ENCODE data around the gene SOWAHA. TPM values are rescaled to one million over a fixed set of nuclear protein-coding genes. Genes with fewer than 3 reads are reported as not detected.

Gene SOWAHA
- total and polyA plus RNA-seq, 2 of the 8 experiments (the other 6 are each of a cell fraction or from before 2014, with no cell fraction given) = 0.09 to 0.11 TPM

DNA sequence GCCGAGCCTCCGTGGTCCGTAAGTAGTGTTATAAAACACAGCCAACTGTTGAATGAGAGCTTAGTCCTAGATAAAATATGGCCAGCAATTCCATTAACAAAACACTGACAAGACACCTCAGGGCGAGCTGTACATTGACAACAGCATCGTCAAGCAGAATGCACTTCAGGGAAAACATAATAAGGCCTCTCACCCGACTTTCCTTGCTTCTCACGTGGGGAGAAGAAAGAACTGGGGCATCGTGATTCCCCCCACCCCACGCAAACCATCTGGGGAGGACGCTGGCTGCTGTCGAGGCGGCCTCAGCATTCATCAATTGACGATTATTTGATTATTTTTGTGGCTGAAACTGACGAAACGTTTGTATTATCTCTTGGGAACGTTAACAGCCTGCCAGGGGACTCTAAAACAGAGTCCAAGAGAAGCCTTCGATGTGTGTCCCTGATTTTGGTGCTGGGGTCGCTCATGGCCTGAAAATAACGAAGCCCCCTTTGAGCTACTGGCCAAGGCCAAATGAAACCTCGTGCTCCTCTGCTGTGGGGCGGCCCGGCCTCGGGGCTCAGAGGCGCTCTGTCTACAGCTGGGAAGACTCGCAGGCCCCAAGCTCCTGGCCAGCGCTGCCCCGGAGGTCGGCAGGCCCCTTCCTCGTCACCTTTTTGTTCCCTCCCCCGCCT is 52.7 kb downstream of the SOWAHA start:
- H2BK15ac ChIP-seq (ENCODE audit: low read length) = no peak overlapping the region
- peak overlapping the region; percentile 60; the same call in 1 of the 2 replicates for H3K27ac ChIP-seq (ENCODE audit: low read depth, low read length)
- H3K23ac ChIP-seq (ENCODE audit: insufficient read length) = no peak overlapping the region
- H2AFZ ChIP-seq (ENCODE audit: low read length) = peak overlapping the region; percentile 37
- H3K4me1 ChIP-seq (replicated peaks in 1 of 4; ENCODE audit: control insufficient read depth in 3 of 4, insufficient read depth in 4 of 4, low read length in 3 of 4) = peaks cover 4 to 7% (median 6%) of the 10 kb centered on the region in 4 experiments; a peak in 5 of 7 replicates
- peak overlapping the region; percentile 90 for H4K8ac ChIP-seq (ENCODE audit: extremely low read depth, insufficient read depth, low read length)
- H2BK120ac ChIP-seq (replicated peaks; ENCODE audit: low read depth, low read length) = no peak overlapping the region
- H4K5ac ChIP-seq (ENCODE audit: insufficient read length, low read depth, low read length) = peak overlapping the region; percentile 23
- peak overlapping the region; percentile 81 to 85 for H3K4me2 ChIP-seq (ENCODE audit: insufficient read depth in 1 of 2, low read depth in 2 of 2, low read length in 2 of 2)
- peaks cover 5 to 22% (median 14%) of the 10 kb centered on the region in 4 experiments; a peak in 5 of 8 replicates for H3K36me3 ChIP-seq (ENCODE audit: control insufficient read depth in 2 of 4, insufficient read depth in 4 of 4, low read length in 3 of 4)
- no peaks in the 10 kb centered on the region for H3K9me3 ChIP-seq (ENCODE audit: insufficient read depth in 2 of 2, low read depth in 1 of 2, low read length in 1 of 2)
- H3K9ac ChIP-seq (replicated peaks in 1 of 4; ENCODE audit: extremely low read depth in 1 of 4, low read depth in 3 of 4, low read length in 3 of 4) = peak overlapping the region in 3 of 4 experiments; percentile 22 to 69 (median 67); a peak in 5 of 7 replicates
- H4K91ac ChIP-seq (replicated peaks; ENCODE audit: insufficient read length, low read length) = no peak overlapping the region
- 0 out of 2 replicates have a peak overlapping the region, but pooled peaks have one; percentile 2 for H2BK12ac ChIP-seq (ENCODE audit: low read depth, low read length)
- DNase-seq (ENCODE audit: low read depth in 1 of 2, low spot score in 2 of 2) (no peak), FAIRE-seq (no peak)
- H3K27me3 ChIP-seq (replicated peaks in 1 of 4; ENCODE audit: control insufficient read depth in 3 of 4, extremely low read depth in 1 of 4, insufficient read depth in 3 of 4, low read length in 3 of 4) = no peaks in the 10 kb centered on the region
- H3K79me1 ChIP-seq (ENCODE audit: low read depth, low read length) = peaks cover 3% of the 10 kb centered on the region; the same call in 1 of the 2 replicates
- WGBS, 2 experiments (ENCODE audit: extremely low coverage in 1 of 2, insufficient coverage in 1 of 2, insufficient read length in 1 of 2, insufficient replicate concordance in 2 of 2, low coverage in 1 of 2, low lambda C conversion rate in 2 of 2, missing lambda C conversion rate in 1 of 2) = 42% methylated on average over 30 of the region's 30 CpGs; no CpG with 5 or more reads in 1 of the 2 experiments
- H3K18ac ChIP-seq (ENCODE audit: extremely low read depth, low read length) = no peak overlapping the region; the same call in 1 of the 2 replicates
- no peak overlapping the region for H3K4ac ChIP-seq (replicated peaks; ENCODE audit: insufficient read length, low read depth, low read length)
- H2BK20ac ChIP-seq (ENCODE audit: low read length) = no peak overlapping the region
- H3K79me2 ChIP-seq (ENCODE audit: control insufficient read depth in 1 of 2, insufficient read depth in 2 of 2, low read length in 2 of 2) = peaks cover 3 to 13% of the 10 kb centered on the region in 2 experiments; a peak in 2 of 4 replicates
- ChIA-PET CTCF (ENCODE audit: partially characterized antibody) (interaction anchor here (0.9 to 32.2 kb wide), 7 partner anchors 11 to 59 kb away, joined by 3 to 465 read pairs (median 6); partner anchors contain the start of gene SHROOM1), POLR2A (ENCODE audit: partially characterized antibody) (interaction anchor here (0.6 to 4.3 kb wide), 18 partner anchors 9 to 572 kb away, joined by 3 to 32 read pairs (median 4); partner anchors contain the start of genes HSPA4, KIF3A, SHROOM1 and SLC22A4)
- H3K4me3 ChIP-seq (ENCODE audit: extremely low read depth in 1 of 4, insufficient read depth in 2 of 4, low read depth in 3 of 4, low read length in 4 of 4) = peak overlapping the region; percentile 80 to 99 (median 88); a peak in 7 of 8 replicates
- TF ChIP-seq KDM4A (IDR thresholded peaks at IDR 0.05; ENCODE audit: low read depth, low read length, severe bottlenecking) (peak; percentile 37), CBX8 (IDR thresholded peaks at IDR 0.05; ENCODE audit: borderline replicate concordance, low read depth, low read length) (no peak)
- TF ChIP-seq, protein P1, sequence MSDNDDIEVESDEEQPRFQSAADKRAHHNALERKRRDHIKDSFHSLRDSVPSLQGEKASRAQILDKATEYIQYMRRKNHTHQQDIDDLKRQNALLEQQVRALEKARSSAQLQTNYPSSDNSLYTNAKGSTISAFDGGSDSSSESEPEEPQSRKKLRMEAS (IDR thresholded peaks at IDR 0.05) = peak; percentile 82
- TF ChIP-seq, protein P2, sequence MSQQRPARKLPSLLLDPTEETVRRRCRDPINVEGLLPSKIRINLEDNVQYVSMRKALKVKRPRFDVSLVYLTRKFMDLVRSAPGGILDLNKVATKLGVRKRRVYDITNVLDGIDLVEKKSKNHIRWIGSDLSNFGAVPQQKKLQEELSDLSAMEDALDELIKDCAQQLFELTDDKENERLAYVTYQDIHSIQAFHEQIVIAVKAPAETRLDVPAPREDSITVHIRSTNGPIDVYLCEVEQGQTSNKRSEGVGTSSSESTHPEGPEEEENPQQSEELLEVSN (IDR thresholded peaks at IDR 0.05) = peak; percentile 80; the same call in 1 of the 2 replicates
- H3K56ac ChIP-seq (replicated peaks; ENCODE audit: insufficient read length, low read depth, low read length) = no peak overlapping the region
- no peak overlapping the region for H3K14ac ChIP-seq (ENCODE audit: insufficient read length)
- H2BK5ac ChIP-seq (ENCODE audit: low read depth, low read length) = peak overlapping the region; percentile 66; the same call in 1 of the 2 replicates
- peaks cover 0 to 2% of the 10 kb centered on the region in 2 experiments for H4K20me1 ChIP-seq (replicated peaks in 1 of 2; ENCODE audit: control insufficient read depth in 1 of 2, insufficient read depth in 2 of 2, low read length in 2 of 2)
- H2AK5ac ChIP-seq (ENCODE audit: low read depth, low read length) = 0 out of 2 replicates have a peak overlapping the region, but pooled peaks have one; percentile 58
- peaks cover 6% of the 10 kb centered on the region for H3K23me2 ChIP-seq (ENCODE audit: low read depth, low read length)
